ENCODE measurements around the gene NUTM2B. TPM values are rescaled to one million over a fixed set of nuclear protein-coding genes. Genes with fewer than 3 reads are reported as not detected.
"Not testable (repeated sequence)": the region's sequence is repeated elsewhere in the genome, so short reads cannot be mapped to it uniquely, and the experiment has no call there.

NUTM2B gene
- total and polyA plus RNA-seq, 8 donors: 0.51 to 4.6 (median 0.96) TPM

- intact Hi-C loops (cut with DNase I); H3K4me1 ChIP-seq; H3K4me3 ChIP-seq; ATAC-seq; H3K36me3 ChIP-seq; H3K27ac ChIP-seq; FAIRE-seq; H3K9me3 ChIP-seq; H3K27me3 ChIP-seq; DNase-seq: not testable (repeated sequence)
- WGBS, 2 donors: 86 to 90% methylated on average over 2 of the region's 6 CpGs
These were observed 6.4 kb upstream of the NUTM2B start for GRCh38 chr10:79696596-79696995.

GRCh38 chr10:79697141-79697540, 5.9 kb upstream of the NUTM2B start:
- ATAC-seq; H3K27me3 ChIP-seq; intact Hi-C loops (cut with DNase I); H3K4me1 ChIP-seq; H3K4me3 ChIP-seq; H3K27ac ChIP-seq; H3K9me3 ChIP-seq; DNase-seq; FAIRE-seq; H3K36me3 ChIP-seq: not testable (repeated sequence)
- WGBS, 2 donors: 60 to 87% methylated on average over 1 of the region's 5 CpGs

GRCh38 chr10:79700381-79700944, 2.6 kb upstream of the NUTM2B start:
- H3K4me1 ChIP-seq; H3K4me3 ChIP-seq; ATAC-seq; H3K9me3 ChIP-seq; H3K27ac ChIP-seq; intact Hi-C loops (cut with DNase I); H3K36me3 ChIP-seq; FAIRE-seq; H3K27me3 ChIP-seq: not testable (repeated sequence)
- 82 to 89% methylated on average over 28 to 34 of the region's 37 CpGs for WGBS, 2 donors
- DNase-seq: peak in 1 of 6 donors; percentile 20

- FAIRE-seq; H3K4me1 ChIP-seq; H3K4me3 ChIP-seq; H3K27ac ChIP-seq; intact Hi-C loops (cut with DNase I); H3K27me3 ChIP-seq; H3K9me3 ChIP-seq; ATAC-seq; H3K36me3 ChIP-seq: not testable (repeated sequence)
- peak in 1 of 6 donors; percentile 55 for DNase-seq
- 89% methylated on average over 8 of the region's 8 CpGs; no CpG with 5 or more reads in 1 of the 2 donors for WGBS, 2 donors
These were observed 4.0 kb downstream of the NUTM2B start for GRCh38 chr10:79707017-79707416.

GRCh38 chr10:79714976-79715375, 11.9 kb downstream of the NUTM2B start:
- H3K4me1 ChIP-seq; H3K36me3 ChIP-seq; FAIRE-seq; DNase-seq; H3K27me3 ChIP-seq; H3K27ac ChIP-seq; H3K9me3 ChIP-seq; H3K4me3 ChIP-seq; ATAC-seq; intact Hi-C loops (cut with DNase I): not testable (repeated sequence)
- 81% methylated on average over 2 of the region's 3 CpGs; no CpG with 5 or more reads in 1 of the 2 donors for WGBS, 2 donors

GRCh38 chr10:79716917-79717579, 14.0 kb downstream of the NUTM2B start:
- 63% methylated on average over 3 of the region's 4 CpGs; no CpG with 5 or more reads in 1 of the 2 donors for WGBS, 2 donors
- intact Hi-C loops (cut with DNase I); H3K36me3 ChIP-seq; DNase-seq; H3K27ac ChIP-seq; H3K4me1 ChIP-seq; H3K27me3 ChIP-seq; FAIRE-seq; H3K4me3 ChIP-seq; H3K9me3 ChIP-seq: not testable (repeated sequence)
- ATAC-seq: peak; percentile 46 to 85 (median 62)

- H3K4me3 ChIP-seq; H3K27me3 ChIP-seq; ATAC-seq; H3K36me3 ChIP-seq; H3K27ac ChIP-seq; DNase-seq; FAIRE-seq; intact Hi-C loops (cut with DNase I); H3K9me3 ChIP-seq; H3K4me1 ChIP-seq: not testable (repeated sequence)
- 90% methylated on average over 4 of the region's 4 CpGs; no CpG with 5 or more reads in 1 of the 2 donors for WGBS, 2 donors
These were observed 17.0 kb downstream of the NUTM2B start for GRCh38 chr10:79720000-79720399.

- peak in 1 of 4 donors; percentile 18 for ATAC-seq
- H3K27me3 ChIP-seq; intact Hi-C loops (cut with DNase I); H3K9me3 ChIP-seq; H3K4me1 ChIP-seq; H3K27ac ChIP-seq; DNase-seq; H3K4me3 ChIP-seq; H3K36me3 ChIP-seq: not testable (repeated sequence)
- peak; percentile 39 for FAIRE-seq
- 77% methylated on average over 1 of the region's 1 CpG; no CpG with 5 or more reads in 1 of the 2 donors for WGBS, 2 donors
These were observed 23.6 kb downstream of the NUTM2B start for GRCh38 chr10:79726620-79727019.

- H3K9me3 ChIP-seq; H3K27me3 ChIP-seq; H3K4me1 ChIP-seq; intact Hi-C loops (cut with DNase I); FAIRE-seq; ATAC-seq; H3K27ac ChIP-seq; H3K4me3 ChIP-seq; DNase-seq; H3K36me3 ChIP-seq: not testable (repeated sequence)
- 92% methylated on average over 7 of the region's 7 CpGs; no CpG with 5 or more reads in 1 of the 2 donors for WGBS, 2 donors
These were observed 41.8 kb downstream of the NUTM2B start for GRCh38 chr10:79744844-79745243.

- H3K36me3 ChIP-seq; ATAC-seq; intact Hi-C loops (cut with DNase I); H3K9me3 ChIP-seq; H3K27ac ChIP-seq; FAIRE-seq; H3K4me3 ChIP-seq; H3K27me3 ChIP-seq; H3K4me1 ChIP-seq; DNase-seq: not testable (repeated sequence)
- WGBS, 2 donors: 95 to 100% methylated on average over 2 of the region's 2 CpGs
These were observed 45.5 kb downstream of the NUTM2B start for GRCh38 chr10:79748510-79748909.

GRCh38 chr10:79753601-79754000, 50.6 kb downstream of the NUTM2B start:
- H3K27me3 ChIP-seq; FAIRE-seq; H3K27ac ChIP-seq; intact Hi-C loops (cut with DNase I); H3K4me3 ChIP-seq; H3K9me3 ChIP-seq; H3K36me3 ChIP-seq; ATAC-seq; DNase-seq; H3K4me1 ChIP-seq: not testable (repeated sequence)

- H3K27me3 ChIP-seq; DNase-seq; FAIRE-seq; intact Hi-C loops (cut with DNase I); H3K4me3 ChIP-seq; H3K27ac ChIP-seq; H3K9me3 ChIP-seq; H3K36me3 ChIP-seq; H3K4me1 ChIP-seq: not testable (repeated sequence)
- peak in 1 of 4 donors; percentile 59 for ATAC-seq
- WGBS, 2 donors: 61 to 83% methylated on average over 3 of the region's 3 CpGs
These were observed 55.4 kb downstream of the NUTM2B start for GRCh38 chr10:79758297-79758993.

All from pancreas (tissue), 10 donors.